Stomach (tissue), 9 donors: ENCODE measurements around the gene CARMIL3. TPM values are rescaled to one million over a fixed set of nuclear protein-coding genes. Genes with fewer than 3 reads are reported as not detected.

ENCODE experiments used
- DNase-seq, 2 donors: peaks; one replicate each; pipeline versions ENCODE4 v3.0.0 to v3.0.0-alpha.2; 2013 to 2019
- H3K27ac ChIP-seq, 5 donors: fragments of 200-600 bp in 4 of 5; sonication (generic) in 4 of 5; one replicate each; pipeline ENCODE4 v1.5.1; 2013 to 2019; ENCODE audit warnings: mild to moderate bottlenecking in 1 of 5, moderate library complexity in 1 of 5
- H3K27me3 ChIP-seq, 3 donors: fragments of 200-600 bp; sonication (generic); one replicate each; pipeline ENCODE4 v1.5.1; 2017 to 2019; ENCODE audit warnings: mixed run types in 1 of 3
- H3K36me3 ChIP-seq, 4 donors: fragments of 200-600 bp; sonication (generic); 1 replicate in 3 of 4; 2 replicates in 1 of 4; pipeline ENCODE4 v1.5.1; 2016 to 2019
- H3K4me1 ChIP-seq, 4 donors: fragments of 200-600 bp; sonication (generic); one replicate each; pipeline ENCODE4 v1.5.1; 2016 to 2019
- H3K4me3 ChIP-seq, 4 donors: fragments of 200-600 bp; sonication (generic) in 3 of 4; one replicate each; pipeline ENCODE4 v1.5.1; 2016 to 2019; ENCODE audit warnings: mild to moderate bottlenecking in 1 of 4
- H3K9me3 ChIP-seq, 4 donors: fragments of 200-600 bp; sonication (generic); one replicate each; pipeline ENCODE4 v1.5.1; 2016 to 2019
- EP300 ChIP-seq: sonication (generic); formaldehyde crosslinking; IDR thresholded peaks from one replicate; pipeline ENCODE4 v1.6.1; 2017; ENCODE audit warnings: antibody characterized with exemption
- POLR2A ChIP-seq, 4 donors: fragments of 450-650 bp; IDR thresholded peaks; one replicate each; pipeline ENCODE4 v1.6.1; 2016; ENCODE audit warnings: antibody characterized with exemption in 4 of 4, control low read depth in 2 of 4, mild to moderate bottlenecking in 1 of 4, moderate library complexity in 1 of 4
- POLR2AphosphoS5 ChIP-seq, 3 donors: sonication (generic); formaldehyde crosslinking; IDR thresholded peaks; one replicate each; pipeline ENCODE4 v1.6.1; 2016; ENCODE audit warnings: antibody characterized with exemption in 3 of 3
- WGBS, 5 donors: extraction: QIAGEN DNeasy Blood & Tissue Kit in 3 of 5; methylation state at CpG; one replicate each; pipeline versions ENCODE4 v1.1.5 to v1.1.7; 2013 to 2018; 5-methylcytosine and 5-hydroxymethylcytosine counted together
- intact Hi-C: fragments of 100-400 bp; cut with DNase I; formaldehyde crosslinking; loops from one replicate; pipeline ENCODE4 v1.15.1; 2023; ENCODE audit warnings: low total_unique reads
- polyA plus RNA-seq, 3 donors: library from polyadenylated mRNA; stranded (reverse); fragments of 200-250 nt; gene quantifications; one replicate each; pipeline ENCODE4 v1.2.3, GENCODE V29; 2013
- total RNA-seq, 5 donors: library from RNA; depleted of rRNA; stranded (reverse); fragments of >200 nt; gene quantifications; one replicate each; pipeline versions ENCODE4 v1.1.0 to v1.2.3, GENCODE V29; 2014 to 2016
- TF ChIP-seq, protein P1 (sequence below), 7 experiments: fragments of 450-650 bp in 4 of 7; fragments of 200-600 bp in 3 of 7; sonication (generic) in 3 of 7; IDR thresholded peaks; one replicate each; pipeline ENCODE4 v1.5.1; 2016 to 2019; ENCODE audit warnings: antibody characterized with exemption in 7 of 7, control low read depth in 2 of 7, mild to moderate bottlenecking in 1 of 7
- donor health status: healthy with polysubstance abuse.
- donor health status: Bipolar disorder and iron deficiency.
- donor health status: healthy.

The CARMIL3 gene
- total and polyA plus RNA-seq, 8 donors = 0.14 to 2.0 (median 0.50) TPM; not detected in 2

DNA sequence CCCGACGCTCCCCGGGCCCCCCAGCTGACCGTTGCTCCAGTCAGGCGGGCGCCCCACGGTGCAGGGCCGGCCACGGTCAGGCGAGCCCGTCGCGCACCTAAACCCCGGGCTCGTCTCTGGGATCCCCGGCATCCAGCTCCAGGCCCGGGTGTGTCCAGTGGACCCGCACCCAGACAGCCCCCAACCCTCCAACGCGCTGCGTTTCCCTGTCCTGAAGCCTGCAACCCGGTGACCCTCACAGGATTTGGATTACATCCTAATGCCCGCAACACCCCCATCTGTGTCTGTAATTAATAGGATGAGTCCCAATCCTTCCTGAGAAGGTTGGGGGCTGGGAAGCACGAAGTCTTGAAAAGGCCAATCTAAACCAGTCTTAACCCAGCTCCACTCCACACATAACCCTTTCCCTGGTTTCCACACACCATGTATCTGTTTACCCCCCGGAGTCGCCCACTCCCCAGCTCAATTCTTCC lies 30.0 kb downstream of the CARMIL3 start:
- DNase-seq = no peak
- peaks cover 0 to 17% (median 0%) of the 10 kb centered on the region in 3 donors for H3K27me3 ChIP-seq
- no peaks in the 10 kb centered on the region for H3K36me3 ChIP-seq
- H3K4me1 ChIP-seq = peaks cover 6 to 19% (median 17%) of the 10 kb centered on the region in 4 donors
- intact Hi-C loops = no loop called here
- H3K4me3 ChIP-seq = peak overlapping the region; percentile 61 to 67 (median 63)
- no peaks in the 10 kb centered on the region for H3K9me3 ChIP-seq
- 21 to 45% (median 24%) methylated on average over 12 to 26 of the region's 26 CpGs for WGBS, 5 donors
- TF ChIP-seq EP300 (no peak), POLR2AphosphoS5 (IDR thresholded peaks at IDR 0.05) (no peak), POLR2A (IDR thresholded peaks at IDR 0.05) (no peak)
- TF ChIP-seq, protein P1, sequence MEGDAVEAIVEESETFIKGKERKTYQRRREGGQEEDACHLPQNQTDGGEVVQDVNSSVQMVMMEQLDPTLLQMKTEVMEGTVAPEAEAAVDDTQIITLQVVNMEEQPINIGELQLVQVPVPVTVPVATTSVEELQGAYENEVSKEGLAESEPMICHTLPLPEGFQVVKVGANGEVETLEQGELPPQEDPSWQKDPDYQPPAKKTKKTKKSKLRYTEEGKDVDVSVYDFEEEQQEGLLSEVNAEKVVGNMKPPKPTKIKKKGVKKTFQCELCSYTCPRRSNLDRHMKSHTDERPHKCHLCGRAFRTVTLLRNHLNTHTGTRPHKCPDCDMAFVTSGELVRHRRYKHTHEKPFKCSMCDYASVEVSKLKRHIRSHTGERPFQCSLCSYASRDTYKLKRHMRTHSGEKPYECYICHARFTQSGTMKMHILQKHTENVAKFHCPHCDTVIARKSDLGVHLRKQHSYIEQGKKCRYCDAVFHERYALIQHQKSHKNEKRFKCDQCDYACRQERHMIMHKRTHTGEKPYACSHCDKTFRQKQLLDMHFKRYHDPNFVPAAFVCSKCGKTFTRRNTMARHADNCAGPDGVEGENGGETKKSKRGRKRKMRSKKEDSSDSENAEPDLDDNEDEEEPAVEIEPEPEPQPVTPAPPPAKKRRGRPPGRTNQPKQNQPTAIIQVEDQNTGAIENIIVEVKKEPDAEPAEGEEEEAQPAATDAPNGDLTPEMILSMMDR (IDR thresholded peaks at IDR 0.05) = no peak
- peak overlapping the region; percentile 53 to 88 (median 80) for H3K27ac ChIP-seq

DNA sequence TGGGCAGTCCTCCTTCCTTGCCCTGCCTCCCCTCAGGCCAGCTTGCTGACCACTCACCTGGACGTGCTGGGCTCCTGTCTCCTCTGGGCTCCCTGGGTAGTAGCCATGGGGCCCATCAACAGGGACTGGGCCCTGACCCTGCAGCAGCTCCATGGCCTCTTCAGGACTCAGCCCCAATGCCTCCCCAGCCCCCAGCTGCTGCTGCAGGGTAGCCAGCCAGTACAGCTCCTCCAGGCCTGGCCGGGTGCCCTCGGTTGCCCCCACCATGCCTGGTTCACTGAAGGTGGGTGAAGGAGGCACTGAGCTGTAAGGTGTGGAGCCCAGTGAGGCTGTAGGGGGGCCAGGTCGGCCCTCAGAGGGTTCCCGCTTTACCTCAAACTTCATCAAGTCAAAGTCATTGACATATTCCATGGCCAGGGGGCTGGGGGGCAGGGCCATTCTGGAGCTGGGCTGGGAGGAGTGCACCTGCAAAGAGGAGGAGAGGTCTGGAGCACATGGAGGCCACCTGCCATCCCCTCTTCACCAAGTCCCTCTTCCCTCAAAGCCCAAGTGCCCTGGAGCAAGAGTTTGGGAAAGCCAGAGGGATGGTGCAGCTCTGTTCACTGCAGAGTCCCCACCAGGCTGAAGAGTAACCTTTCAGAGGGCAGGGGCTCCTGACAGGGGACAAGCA lies 30.7 kb downstream of the CARMIL3 start:
- Histone ChIP-seq H3K27ac (no peak overlapping the region), H3K27me3 (peaks cover 0 to 17% (median 0%) of the 10 kb centered on the region in 3 donors), H3K4me3 (no peak overlapping the region), H3K36me3 (no peaks in the 10 kb centered on the region), H3K4me1 (peaks cover 6 to 19% (median 17%) of the 10 kb centered on the region in 4 donors), H3K9me3 (no peaks in the 10 kb centered on the region)
- WGBS, 5 donors = 86 to 96% (median 92%) methylated on average over 5 of the region's 5 CpGs
- TF ChIP-seq, protein P1 (IDR thresholded peaks at IDR 0.05) = no peak
- TF ChIP-seq POLR2A (IDR thresholded peaks at IDR 0.05) (no peak), EP300 (no peak), POLR2AphosphoS5 (IDR thresholded peaks at IDR 0.05) (no peak)
- no peak for DNase-seq
- intact Hi-C loops = no loop called here

DNA sequence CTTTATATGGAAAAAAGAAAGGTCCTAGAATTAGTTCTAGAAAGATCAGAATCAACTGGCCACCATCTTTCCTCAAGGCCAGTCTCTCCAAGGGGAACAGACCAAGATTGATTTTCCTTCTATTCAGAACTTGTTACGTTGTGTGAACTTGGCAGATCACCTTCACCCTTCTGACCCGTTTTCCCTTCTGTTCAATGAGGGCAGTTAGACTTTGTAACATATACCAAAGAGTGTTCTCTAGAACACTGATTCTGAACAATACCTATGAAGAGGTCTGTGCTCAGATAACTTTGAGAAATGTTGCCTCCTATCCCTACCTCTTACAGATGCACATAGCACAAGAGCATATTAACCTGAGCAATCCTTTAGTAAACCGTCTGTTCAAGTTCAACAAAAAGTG lies 31.7 kb downstream of the CARMIL3 start:
- Histone ChIP-seq H3K4me3 (no peak overlapping the region), H3K36me3 (no peaks in the 10 kb centered on the region), H3K4me1 (peaks cover 6 to 19% (median 17%) of the 10 kb centered on the region in 4 donors), H3K27me3 (peaks cover 0 to 17% (median 0%) of the 10 kb centered on the region in 3 donors), H3K27ac (no peak overlapping the region), H3K9me3 (no peaks in the 10 kb centered on the region)
- 73 to 87% (median 81%) methylated on average over 3 of the region's 3 CpGs for WGBS, 5 donors
- intact Hi-C loops = no loop called here
- TF ChIP-seq, protein P1 (IDR thresholded peaks at IDR 0.05) = no peak
- no peak for TF ChIP-seq EP300
- TF ChIP-seq POLR2A (IDR thresholded peaks at IDR 0.05) = no peak
- no peak for TF ChIP-seq POLR2AphosphoS5 (IDR thresholded peaks at IDR 0.05)
- no peak for DNase-seq

DNA sequence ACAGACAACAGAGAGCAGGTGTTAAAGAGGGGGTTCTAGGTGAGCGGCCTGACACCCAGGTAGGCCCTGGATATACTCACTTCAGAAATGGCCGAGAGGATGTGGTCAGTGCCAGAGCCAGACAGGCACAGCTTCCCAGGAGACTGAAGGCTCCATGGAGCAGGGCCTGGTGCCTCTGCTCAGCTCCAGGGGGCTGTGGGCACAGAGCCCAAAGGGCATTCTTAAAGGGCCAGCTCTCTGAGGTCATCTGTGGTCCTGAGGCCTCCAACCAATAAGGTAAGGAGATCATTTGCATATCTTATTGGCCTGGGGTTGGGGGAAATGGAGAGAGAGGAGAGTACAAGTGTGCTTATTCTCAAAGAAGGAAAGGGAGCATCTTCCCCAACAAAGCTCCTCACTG lies 32.6 kb downstream of the CARMIL3 start:
- intact Hi-C loops = no loop called here
- no peak overlapping the region for H3K27ac ChIP-seq
- no peaks in the 10 kb centered on the region for H3K36me3 ChIP-seq
- DNase-seq = no peak
- no peaks in the 10 kb centered on the region for H3K9me3 ChIP-seq
- no peak overlapping the region for H3K4me3 ChIP-seq
- TF ChIP-seq POLR2A (IDR thresholded peaks at IDR 0.05) (no peak), EP300 (no peak), POLR2AphosphoS5 (IDR thresholded peaks at IDR 0.05) (no peak)
- TF ChIP-seq, protein P1 (IDR thresholded peaks at IDR 0.05) = no peak
- peaks cover 0 to 17% (median 0%) of the 10 kb centered on the region in 3 donors for H3K27me3 ChIP-seq
- 89 to 98% (median 95%) methylated on average over 2 of the region's 2 CpGs for WGBS, 5 donors
- peaks cover 6 to 19% (median 17%) of the 10 kb centered on the region in 4 donors for H3K4me1 ChIP-seq
